Erythroblast (primary cell): ENCODE results near the gene PAOX.
"Not testable (repeated sequence)": the region's sequence is repeated elsewhere in the genome, so short reads cannot be mapped to it uniquely, and the experiment has no call there.

ENCODE experiments used
- DNase-seq, 2 experiments: peaks; one replicate each; lab custom pipeline; 2025; lab: John Stamatoyannopoulos, UW
- GATA1 ChIP-seq: IDR thresholded peaks from 2 replicates; pipeline ENCODE4 v1.6.1; 2011; ENCODE audit warnings: low read depth, mild to moderate bottlenecking, control low read depth, low read length, moderate library complexity
- POLR2A ChIP-seq: IDR thresholded peaks from 2 replicates; pipeline ENCODE4 v1.6.1; 2011; ENCODE audit warnings: mild to moderate bottlenecking, low read length

PAOX gene

DNA sequence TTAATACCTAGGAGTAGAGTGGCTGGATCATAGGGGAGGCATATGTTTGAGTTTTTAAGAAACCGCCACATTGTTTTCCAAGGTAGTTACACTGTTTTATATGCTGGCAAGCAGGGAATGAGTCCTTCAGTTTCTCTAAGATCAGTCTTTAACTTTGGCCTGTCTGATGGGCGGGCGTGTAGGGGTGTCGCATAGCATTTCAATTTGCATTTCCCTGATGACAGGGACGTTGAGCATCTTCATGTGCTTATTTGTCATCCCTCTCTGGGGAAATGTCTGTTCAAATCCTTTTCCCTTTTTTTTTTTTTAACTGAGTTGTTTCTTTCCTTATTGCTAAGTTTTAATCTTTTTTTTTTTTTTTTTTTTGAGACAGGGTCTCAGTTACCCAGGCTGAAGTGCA lies 24.7 kb downstream of the PAOX start:
- no peak for TF ChIP-seq POLR2A
- TF ChIP-seq GATA1 = no peak
- DNase-seq = no peak

DNA sequence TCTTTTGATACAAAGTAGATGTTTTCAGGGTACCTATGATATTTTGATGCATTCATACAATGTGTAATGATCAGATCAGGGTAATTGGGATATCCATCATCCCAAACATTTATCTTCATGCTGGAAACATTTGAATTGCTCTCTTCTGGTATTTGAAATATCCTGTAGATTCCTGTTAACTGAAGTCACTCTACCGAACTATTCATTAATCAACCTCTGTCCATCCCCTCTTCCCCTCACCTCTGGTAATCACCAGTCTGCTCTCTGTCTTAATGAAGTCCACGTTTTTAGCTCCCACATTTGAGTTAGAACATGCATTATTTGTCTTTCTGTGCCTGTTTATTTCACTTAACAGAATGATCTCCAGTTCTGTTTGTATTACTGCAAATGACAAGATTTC lies 26.2 kb downstream of the PAOX start:
- no peak for DNase-seq
- TF ChIP-seq POLR2A (no peak), GATA1 (no peak)

DNA sequence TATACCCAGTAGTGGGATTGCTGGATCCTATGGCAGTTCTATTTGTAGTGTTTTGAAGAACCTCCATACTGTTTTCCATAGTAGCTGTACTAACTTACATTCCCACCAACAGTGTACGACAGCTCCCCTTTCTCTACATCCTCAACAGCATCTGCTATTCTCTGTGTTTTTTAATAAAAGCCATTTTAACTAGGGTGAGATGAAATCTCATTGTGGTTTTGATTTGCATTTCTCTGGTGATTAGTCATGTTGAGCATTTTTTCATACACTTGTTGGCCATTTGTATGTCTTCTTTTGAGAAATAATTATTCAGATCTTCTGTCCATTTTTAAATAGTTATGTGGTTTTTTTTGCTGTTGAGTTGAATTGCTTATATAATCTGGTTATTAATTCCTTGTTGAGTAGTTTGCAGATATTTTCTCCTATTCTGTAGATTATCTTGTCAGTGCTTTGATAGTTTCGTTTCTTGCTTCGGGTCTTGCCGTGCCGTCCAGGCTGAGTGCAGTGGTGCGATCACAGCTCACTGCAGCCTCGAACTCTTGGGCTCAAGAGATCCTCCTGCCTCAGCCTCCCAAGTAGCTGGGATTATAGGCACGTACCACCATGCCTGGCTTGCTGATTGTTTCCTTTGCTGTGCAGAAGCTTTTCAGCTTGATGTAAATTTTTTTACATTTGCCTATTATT lies 26.9 kb downstream of the PAOX start:
- DNase-seq = no peak
- TF ChIP-seq POLR2A (no peak), GATA1 (no peak)

GRCh38 chr10:133411523-133412380 lies 32.7 kb downstream of the PAOX start:
- TF ChIP-seq GATA1 (no peak), POLR2A (no peak)
- DNase-seq = no peak

DNA sequence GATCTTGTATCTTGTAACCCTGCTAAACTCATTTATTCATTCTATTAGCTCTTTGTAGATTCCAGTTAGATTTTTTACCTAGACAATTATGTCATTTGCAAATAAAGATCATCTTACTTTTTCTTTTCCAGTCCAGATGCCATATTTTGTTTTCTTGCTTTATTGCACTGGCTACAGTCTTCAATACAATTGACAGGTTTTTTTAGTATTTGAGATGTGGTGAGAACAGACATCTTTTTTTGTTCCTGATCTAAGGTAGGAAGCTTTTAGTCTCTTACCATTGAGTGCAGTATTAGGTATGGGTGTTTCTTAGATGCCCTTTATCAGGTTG lies 33.3 kb downstream of the PAOX start:
- TF ChIP-seq POLR2A = no peak
- TF ChIP-seq GATA1 = no peak
- no peak for DNase-seq

- not testable (repeated sequence) for DNase-seq
Observed at GRCh38 chr10:133414401-133414800, 35.3 kb downstream of the PAOX start.

GRCh38 chr10:133415752-133416151 lies 36.7 kb downstream of the PAOX start:
- TF ChIP-seq POLR2A (no peak), GATA1 (no peak)
- no peak for DNase-seq

GRCh38 chr10:133418289-133418993 lies 39.4 kb downstream of the PAOX start:
- DNase-seq = no peak
- no peak for TF ChIP-seq POLR2A
- TF ChIP-seq GATA1 = no peak

GRCh38 chr10:133419211-133419950 lies 40.3 kb downstream of the PAOX start:
- no peak for TF ChIP-seq POLR2A
- no peak for DNase-seq

GRCh38 chr10:133420028-133420427 lies 41.0 kb downstream of the PAOX start:
- DNase-seq = no peak
- TF ChIP-seq POLR2A = no peak
- TF ChIP-seq GATA1 = no peak

DNA sequence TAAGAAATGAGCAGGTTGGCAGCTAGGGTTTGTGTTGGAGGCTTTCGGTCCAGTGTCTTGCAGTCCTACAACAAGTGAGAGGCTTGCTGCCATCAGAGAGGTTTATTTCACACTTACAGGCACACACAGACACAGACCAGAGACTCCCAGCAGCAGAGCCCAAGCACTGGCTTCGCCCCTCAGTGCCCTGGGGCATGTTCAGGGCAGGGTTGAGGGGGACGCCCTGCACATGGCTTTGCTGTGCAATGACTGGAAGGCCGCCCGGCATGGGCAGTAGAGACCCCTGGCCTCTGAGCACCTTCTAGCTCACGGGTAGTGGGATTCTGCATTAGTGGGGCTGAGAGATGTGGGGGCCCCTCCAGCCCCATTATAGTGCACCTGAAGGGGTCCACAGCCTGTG lies 41.5 kb downstream of the PAOX start:
- TF ChIP-seq POLR2A (no peak), GATA1 (no peak)
- no peak for DNase-seq

- no peak for DNase-seq
- TF ChIP-seq GATA1 (no peak), POLR2A (no peak)
Observed at GRCh38 chr10:133421336-133422222, 42.5 kb downstream of the PAOX start.
